GM12873 (cell line): ENCODE measurements around the gene RBMS3.

Experiments
- TF ChIP-seq, protein P1 (sequence below): IDR thresholded peaks from 2 replicates; pipeline ENCODE4 v1.5.1; 2012; ENCODE audit warnings: low read depth, mild to moderate bottlenecking, moderate library complexity, low read length, control low read depth; ENCODE audit not compliant: insufficient read depth; ENCODE audit errors: missing control alignments

RBMS3 gene

GRCh38 chr3:29705906-29706844 lies 425.3 kb downstream of the RBMS3 start:
- TF ChIP-seq, protein P1, sequence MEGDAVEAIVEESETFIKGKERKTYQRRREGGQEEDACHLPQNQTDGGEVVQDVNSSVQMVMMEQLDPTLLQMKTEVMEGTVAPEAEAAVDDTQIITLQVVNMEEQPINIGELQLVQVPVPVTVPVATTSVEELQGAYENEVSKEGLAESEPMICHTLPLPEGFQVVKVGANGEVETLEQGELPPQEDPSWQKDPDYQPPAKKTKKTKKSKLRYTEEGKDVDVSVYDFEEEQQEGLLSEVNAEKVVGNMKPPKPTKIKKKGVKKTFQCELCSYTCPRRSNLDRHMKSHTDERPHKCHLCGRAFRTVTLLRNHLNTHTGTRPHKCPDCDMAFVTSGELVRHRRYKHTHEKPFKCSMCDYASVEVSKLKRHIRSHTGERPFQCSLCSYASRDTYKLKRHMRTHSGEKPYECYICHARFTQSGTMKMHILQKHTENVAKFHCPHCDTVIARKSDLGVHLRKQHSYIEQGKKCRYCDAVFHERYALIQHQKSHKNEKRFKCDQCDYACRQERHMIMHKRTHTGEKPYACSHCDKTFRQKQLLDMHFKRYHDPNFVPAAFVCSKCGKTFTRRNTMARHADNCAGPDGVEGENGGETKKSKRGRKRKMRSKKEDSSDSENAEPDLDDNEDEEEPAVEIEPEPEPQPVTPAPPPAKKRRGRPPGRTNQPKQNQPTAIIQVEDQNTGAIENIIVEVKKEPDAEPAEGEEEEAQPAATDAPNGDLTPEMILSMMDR = no peak

GRCh38 chr3:29708884-29709283 lies 428.0 kb downstream of the RBMS3 start:
- TF ChIP-seq, protein P1 = no peak

GRCh38 chr3:29711255-29711771 lies 430.4 kb downstream of the RBMS3 start:
- TF ChIP-seq, protein P1 = no peak

- TF ChIP-seq, protein P1 = no peak
These were observed 435.3 kb downstream of the RBMS3 start for GRCh38 chr3:29716213-29716612.

DNA sequence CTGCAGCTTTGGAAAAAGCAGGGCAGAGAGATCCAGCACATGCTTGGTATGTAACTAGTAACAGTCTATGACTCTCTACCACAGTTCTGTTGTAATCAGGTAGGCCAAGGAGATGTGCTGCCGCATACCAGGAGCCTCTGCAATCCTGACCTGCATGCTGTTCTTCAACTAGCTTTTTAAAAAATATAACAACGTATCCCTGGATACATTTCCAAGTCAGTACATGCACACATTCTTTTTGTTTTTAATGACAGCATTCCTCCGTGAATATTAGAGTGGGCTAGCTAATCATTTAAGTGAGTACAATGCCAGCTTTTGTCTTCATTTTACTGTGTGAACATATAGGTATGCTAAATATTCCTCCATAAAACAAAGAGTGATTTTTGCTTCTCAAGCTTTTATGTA lies 437.8 kb downstream of the RBMS3 start:
- TF ChIP-seq, protein P1 = no peak

- TF ChIP-seq, protein P1 = no peak
These were observed 439.8 kb downstream of the RBMS3 start for GRCh38 chr3:29720665-29721064.

- TF ChIP-seq, protein P1 = no peak
These were observed 440.9 kb downstream of the RBMS3 start for GRCh38 chr3:29721789-29722188.
